Ishikawa (cell line): Measurements from ENCODE around the gene PRDX2.

ENCODE experiments used
- CEBPB ChIP-seq: IDR thresholded peaks from 2 replicates; pipeline ENCODE4 v1.6.1; 2012
- CREB1 ChIP-seq: IDR thresholded peaks from 2 replicates; pipeline ENCODE4 v1.6.1; 2012; ENCODE audit warnings: low read depth
- EGR1 ChIP-seq: IDR thresholded peaks from 2 replicates; pipeline ENCODE4 v1.6.1; 2012
- EP300 ChIP-seq: IDR thresholded peaks from 2 replicates; pipeline ENCODE4 v1.6.1; 2012; ENCODE audit warnings: borderline replicate concordance
- FOXM1 ChIP-seq: IDR thresholded peaks from 2 replicates; pipeline ENCODE4 v1.6.1; 2012; ENCODE audit warnings: low read depth, borderline replicate concordance
- MAX ChIP-seq: IDR thresholded peaks from 2 replicates; pipeline ENCODE4 v1.6.1; 2012
- NFIC ChIP-seq: IDR thresholded peaks from 2 replicates; pipeline ENCODE4 v1.6.1; 2012
- RAD21 ChIP-seq: IDR thresholded peaks from 2 replicates; pipeline ENCODE4 v1.6.1; 2012; ENCODE audit warnings: low read depth
- TAF1 ChIP-seq: IDR thresholded peaks from 2 replicates; pipeline ENCODE4 v1.6.1; 2012; ENCODE audit warnings: low read depth, mild to moderate bottlenecking
- TCF12 ChIP-seq: IDR thresholded peaks from 2 replicates; pipeline ENCODE4 v1.6.1; 2012; ENCODE audit warnings: low read depth
- TEAD4 ChIP-seq: IDR thresholded peaks from 2 replicates; pipeline ENCODE4 v1.6.1; 2012
- YY1 ChIP-seq: IDR thresholded peaks from 2 replicates; pipeline ENCODE4 v1.6.1; 2012; ENCODE audit warnings: low read depth
- ZBTB7A ChIP-seq: IDR thresholded peaks from 2 replicates; pipeline ENCODE4 v1.6.1; 2012; ENCODE audit warnings: low read depth
- TF ChIP-seq, protein P1 (sequence below): IDR thresholded peaks from 2 replicates; pipeline ENCODE4 v1.6.1; 2012; ENCODE audit warnings: low read depth, mild to moderate bottlenecking
- TF ChIP-seq, protein P2 (sequence below): IDR thresholded peaks from 2 replicates; pipeline ENCODE4 v1.6.1; 2012

The PRDX2 gene

DNA sequence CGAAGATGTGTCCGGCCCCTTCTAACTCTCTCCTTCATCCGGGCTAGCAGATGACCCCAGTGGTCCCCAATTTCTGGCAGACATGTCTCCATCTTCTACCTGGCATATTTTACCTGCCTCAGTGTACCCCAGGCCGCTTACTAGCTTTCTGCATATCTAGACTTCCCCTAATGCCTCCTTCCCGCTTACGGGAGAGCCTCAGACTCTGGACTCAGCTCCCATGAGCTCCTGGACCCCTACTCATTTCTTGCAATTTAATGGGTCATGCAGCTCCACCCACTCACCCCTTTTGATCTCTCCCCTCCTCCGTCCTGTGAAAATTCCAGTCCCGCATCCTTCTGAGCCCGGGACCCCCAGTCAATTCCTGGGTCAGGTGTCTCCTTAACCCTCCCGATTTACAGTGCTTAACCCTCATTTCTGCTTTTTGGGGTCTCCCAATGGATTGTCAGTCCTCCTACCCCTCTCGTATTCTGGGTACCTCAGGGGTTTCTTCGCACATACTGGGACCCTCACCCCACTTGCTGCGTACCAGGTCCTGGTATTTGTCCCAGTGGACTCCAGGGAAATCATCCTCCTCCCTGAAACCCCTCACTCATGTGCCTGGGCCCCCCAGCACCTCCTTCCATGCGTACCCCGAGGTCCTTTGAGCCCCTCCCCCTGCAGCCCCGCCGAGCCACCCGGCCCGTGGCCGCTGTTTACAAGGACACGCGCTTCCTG, 10.8 kb downstream of the PRDX2 start:
- TF ChIP-seq EP300, result no peak
- TF ChIP-seq, protein P1, sequence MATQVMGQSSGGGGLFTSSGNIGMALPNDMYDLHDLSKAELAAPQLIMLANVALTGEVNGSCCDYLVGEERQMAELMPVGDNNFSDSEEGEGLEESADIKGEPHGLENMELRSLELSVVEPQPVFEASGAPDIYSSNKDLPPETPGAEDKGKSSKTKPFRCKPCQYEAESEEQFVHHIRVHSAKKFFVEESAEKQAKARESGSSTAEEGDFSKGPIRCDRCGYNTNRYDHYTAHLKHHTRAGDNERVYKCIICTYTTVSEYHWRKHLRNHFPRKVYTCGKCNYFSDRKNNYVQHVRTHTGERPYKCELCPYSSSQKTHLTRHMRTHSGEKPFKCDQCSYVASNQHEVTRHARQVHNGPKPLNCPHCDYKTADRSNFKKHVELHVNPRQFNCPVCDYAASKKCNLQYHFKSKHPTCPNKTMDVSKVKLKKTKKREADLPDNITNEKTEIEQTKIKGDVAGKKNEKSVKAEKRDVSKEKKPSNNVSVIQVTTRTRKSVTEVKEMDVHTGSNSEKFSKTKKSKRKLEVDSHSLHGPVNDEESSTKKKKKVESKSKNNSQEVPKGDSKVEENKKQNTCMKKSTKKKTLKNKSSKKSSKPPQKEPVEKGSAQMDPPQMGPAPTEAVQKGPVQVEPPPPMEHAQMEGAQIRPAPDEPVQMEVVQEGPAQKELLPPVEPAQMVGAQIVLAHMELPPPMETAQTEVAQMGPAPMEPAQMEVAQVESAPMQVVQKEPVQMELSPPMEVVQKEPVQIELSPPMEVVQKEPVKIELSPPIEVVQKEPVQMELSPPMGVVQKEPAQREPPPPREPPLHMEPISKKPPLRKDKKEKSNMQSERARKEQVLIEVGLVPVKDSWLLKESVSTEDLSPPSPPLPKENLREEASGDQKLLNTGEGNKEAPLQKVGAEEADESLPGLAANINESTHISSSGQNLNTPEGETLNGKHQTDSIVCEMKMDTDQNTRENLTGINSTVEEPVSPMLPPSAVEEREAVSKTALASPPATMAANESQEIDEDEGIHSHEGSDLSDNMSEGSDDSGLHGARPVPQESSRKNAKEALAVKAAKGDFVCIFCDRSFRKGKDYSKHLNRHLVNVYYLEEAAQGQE, result no peak
- TF ChIP-seq, protein P2, sequence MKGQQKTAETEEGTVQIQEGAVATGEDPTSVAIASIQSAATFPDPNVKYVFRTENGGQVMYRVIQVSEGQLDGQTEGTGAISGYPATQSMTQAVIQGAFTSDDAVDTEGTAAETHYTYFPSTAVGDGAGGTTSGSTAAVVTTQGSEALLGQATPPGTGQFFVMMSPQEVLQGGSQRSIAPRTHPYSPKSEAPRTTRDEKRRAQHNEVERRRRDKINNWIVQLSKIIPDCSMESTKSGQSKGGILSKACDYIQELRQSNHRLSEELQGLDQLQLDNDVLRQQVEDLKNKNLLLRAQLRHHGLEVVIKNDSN, result no peak
- TF ChIP-seq MAX, result peak; percentile 98
- no peak for TF ChIP-seq CEBPB
- no peak for TF ChIP-seq RAD21

GRCh38 chr19:12789904-12790619, 11.5 kb downstream of the PRDX2 start:
- TF ChIP-seq EGR1 (no peak; the same call in 1 of the 2 replicates), TEAD4 (no peak), TCF12 (peak; percentile 62; the same call in 1 of the 2 replicates), EP300 (peak; percentile 63; the same call in 1 of the 2 replicates), CREB1 (no peak), ZBTB7A (peak; percentile 95), CEBPB (peak; percentile 83), MAX (peak; percentile 61), NFIC (peak; percentile 64), YY1 (no peak), FOXM1 (peak; percentile 51; the same call in 1 of the 2 replicates), TAF1 (0 out of 2 replicates have a peak, but pooled peaks have one; percentile 29), RAD21 (no peak)
- TF ChIP-seq, protein P2, result no peak
- TF ChIP-seq, protein P1, result no peak

DNA sequence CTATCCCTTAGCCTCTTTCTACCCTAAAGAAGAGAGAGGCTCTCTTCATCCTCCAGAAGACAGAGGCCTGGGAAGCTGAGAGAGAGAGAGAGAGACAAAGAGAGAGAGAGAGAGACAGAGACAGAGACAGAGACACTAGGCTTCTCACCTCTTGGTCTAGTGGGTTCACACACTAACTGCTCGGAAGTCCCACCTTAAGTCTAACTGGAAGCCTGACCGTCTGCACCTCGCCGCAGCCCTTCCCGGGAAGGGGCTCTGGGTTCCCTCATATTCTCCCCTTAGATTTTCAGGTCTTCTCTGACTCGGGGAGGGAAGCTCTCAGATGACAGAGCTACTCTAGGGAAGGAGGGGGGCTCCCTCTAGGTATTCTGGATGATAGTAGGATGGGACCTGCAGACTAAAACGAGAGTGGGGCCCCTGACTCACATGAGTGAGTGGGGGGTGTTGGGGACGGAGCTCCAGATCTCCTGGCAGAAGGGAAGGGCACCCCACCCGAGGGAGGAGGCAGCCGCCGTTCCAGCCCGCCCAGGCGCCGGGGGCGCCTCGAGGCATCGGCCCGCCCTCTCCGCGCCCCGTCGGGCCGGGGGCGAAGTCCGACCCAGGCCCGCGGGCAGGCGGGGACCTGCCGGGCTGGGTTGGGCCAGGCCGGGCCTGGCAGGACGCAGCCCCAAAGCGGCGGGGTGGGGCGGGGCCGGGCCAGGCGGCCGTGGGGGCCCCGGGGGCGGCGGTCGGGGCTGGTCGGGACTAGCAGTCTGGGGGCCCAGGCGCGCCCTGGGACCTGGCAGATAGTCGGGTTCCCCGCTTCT, 12.3 kb downstream of the PRDX2 start:
- TF ChIP-seq ZBTB7A (peak; percentile 53; the same call in 1 of the 2 replicates), MAX (no peak)

DNA sequence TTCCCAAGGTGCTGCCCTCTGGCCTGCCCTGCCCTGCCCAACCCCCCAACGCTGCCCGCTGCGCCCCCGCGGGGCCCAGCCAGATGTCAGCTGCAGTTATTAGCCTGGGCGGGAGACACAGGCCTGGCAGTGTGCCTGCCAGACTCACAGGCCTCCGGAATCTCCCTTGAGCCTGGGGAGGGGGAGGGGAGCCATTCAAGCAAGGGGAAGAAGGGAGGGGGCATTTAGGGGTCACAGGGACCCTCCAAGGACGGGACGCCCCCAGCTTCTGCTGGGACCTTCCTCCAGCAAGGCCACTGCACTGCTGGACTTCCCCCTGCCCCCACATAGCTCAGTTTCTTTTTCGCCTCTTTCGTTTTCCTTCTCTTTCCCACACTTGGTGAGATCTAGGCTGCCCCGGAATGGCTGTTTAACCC, 12.9 kb downstream of the PRDX2 start:
- TF ChIP-seq, protein P2, result peak; percentile 16; the same call in 1 of the 2 replicates
- TF ChIP-seq EGR1 (peak; percentile 74), FOXM1 (peak; percentile 77; the same call in 1 of the 2 replicates), TAF1 (no peak), NFIC (peak; percentile 96), CREB1 (no peak), EP300 (peak; percentile 87), CEBPB (peak; percentile 5; the same call in 1 of the 2 replicates), RAD21 (peak; percentile 35; the same call in 1 of the 2 replicates), YY1 (no peak), ZBTB7A (peak; percentile 90), MAX (peak; percentile 65), TEAD4 (no peak), TCF12 (peak; percentile 97)
- TF ChIP-seq, protein P1, result no peak
